Thoracic aorta (tissue), 2 donors: ENCODE results near the gene RTN1. TPM values are rescaled to one million over a fixed set of nuclear protein-coding genes. Genes with fewer than 3 reads are reported as not detected.

Experiments
- ATAC-seq: fragments of 150-250 bp; one replicate; pipeline ENCODE4 v1.8.0; 2017; ENCODE audit warnings: low read depth; ENCODE audit not compliant: insufficient number of reproducible peaks, low FRiP score
- DNase-seq: peaks from one replicate; pipeline ENCODE4 v3.0.0-alpha.2; 2020; ENCODE audit warnings: low spot score
- H3K27ac ChIP-seq, 2 donors: fragments of 200-600 bp; sonication (generic); 1 replicate in 1 of 2; 2 replicates in 1 of 2; pipeline ENCODE4 v1.5.1; 2016; ENCODE audit warnings: mild to moderate bottlenecking in 2 of 2, moderate library complexity in 2 of 2
- H3K27me3 ChIP-seq: fragments of 200-600 bp; sonication (generic); replicated peaks from 2 replicates; pipeline ENCODE4 v1.6.0; 2016; ENCODE audit warnings: mild to moderate bottlenecking; ENCODE audit not compliant: insufficient read depth
- H3K36me3 ChIP-seq: fragments of 200-600 bp; sonication (generic); one replicate; pipeline ENCODE4 v1.5.1; 2016
- H3K4me1 ChIP-seq, 2 donors: fragments of 200-600 bp; sonication (generic); 1 replicate in 1 of 2; 2 replicates in 1 of 2; pipeline versions ENCODE4 v1.5.1 to v1.6.0; 2016; ENCODE audit warnings: low read depth in 2 of 2, mild to moderate bottlenecking in 1 of 2; ENCODE audit not compliant: control insufficient read depth in 1 of 2
- H3K4me3 ChIP-seq: fragments of 200-600 bp; sonication (generic); 2 replicates; pipeline ENCODE4 v1.5.1; 2016; ENCODE audit warnings: mild to moderate bottlenecking
- H3K9me3 ChIP-seq: fragments of 200-600 bp; sonication (generic); 2 replicates; pipeline ENCODE4 v1.5.1; 2016
- total RNA-seq, 2 donors: library from RNA; depleted of rRNA; stranded (reverse); fragments of >200 nt; gene quantifications; one replicate each; pipeline versions ENCODE4 v1.1.0 to v1.2.3, GENCODE V29; 2016
- TF ChIP-seq, protein P1 (sequence below): fragments of 200-600 bp; sonication (generic); IDR thresholded peaks from one replicate; pipeline ENCODE4 v1.5.1; 2019; ENCODE audit warnings: antibody characterized with exemption

The RTN1 gene
- total RNA-seq, 2 donors from 2014 or later = 66.5 to 129 TPM

DNA sequence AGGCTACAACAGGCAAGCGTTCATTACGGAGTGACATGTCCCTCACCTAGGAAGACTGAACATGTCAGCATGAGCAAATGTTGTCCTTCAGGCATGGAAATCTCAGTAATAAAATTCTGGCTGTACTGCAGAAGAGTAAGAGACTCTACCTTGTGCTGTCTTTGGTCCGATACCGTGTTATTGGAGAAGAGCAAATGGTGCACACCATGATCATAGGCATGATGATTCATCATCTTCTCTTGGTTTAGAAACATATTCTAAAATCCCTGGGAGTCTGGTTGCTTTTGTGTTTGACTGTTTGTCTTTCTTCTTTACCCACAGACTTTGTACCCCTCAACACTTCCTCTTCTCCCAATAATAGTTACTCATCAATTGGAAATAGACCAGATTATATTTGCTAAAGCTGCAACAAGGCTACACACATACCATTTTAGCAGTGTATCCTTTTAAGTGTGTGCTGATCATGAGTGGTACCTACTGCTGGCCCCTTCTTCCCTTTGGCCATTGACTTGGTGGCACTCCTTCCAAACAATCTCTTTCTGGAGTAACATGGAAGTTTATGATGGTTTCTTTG, 93.5 kb downstream of the RTN1 start:
- DNase-seq = no peak
- Histone ChIP-seq H3K4me3 (no peak overlapping the region), H3K4me1 (peaks cover 3 to 12% of the 10 kb centered on the region in 2 donors)

DNA sequence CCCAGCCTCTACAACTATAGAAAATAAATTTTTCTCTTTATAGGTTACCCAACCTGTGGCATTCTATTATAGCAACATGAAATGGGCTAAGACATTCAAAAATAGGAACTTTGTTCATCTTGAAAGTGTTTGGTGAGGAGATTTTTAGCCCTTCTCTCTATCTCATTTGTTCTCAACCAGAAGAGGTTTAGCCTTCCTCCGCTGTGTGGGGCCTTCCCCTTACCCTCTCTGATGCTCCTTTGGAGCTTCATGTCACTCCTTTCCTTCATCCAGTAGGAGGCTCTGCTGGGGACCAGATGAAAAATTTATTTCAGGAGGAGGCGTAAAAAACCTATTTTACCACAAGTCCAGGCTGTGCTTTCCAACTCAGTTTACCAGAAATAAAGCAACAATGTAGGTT, 94.1 kb downstream of the RTN1 start:
- Histone ChIP-seq H3K36me3 (no peaks in the 10 kb centered on the region), H3K27me3 (no peaks in the 10 kb centered on the region), H3K4me3 (no peak overlapping the region), H3K9me3 (no peaks in the 10 kb centered on the region), H3K27ac (no peak overlapping the region), H3K4me1 (peaks cover 3 to 11% of the 10 kb centered on the region in 2 donors)
- ATAC-seq (no peak), DNase-seq (no peak)
- TF ChIP-seq, protein P1, sequence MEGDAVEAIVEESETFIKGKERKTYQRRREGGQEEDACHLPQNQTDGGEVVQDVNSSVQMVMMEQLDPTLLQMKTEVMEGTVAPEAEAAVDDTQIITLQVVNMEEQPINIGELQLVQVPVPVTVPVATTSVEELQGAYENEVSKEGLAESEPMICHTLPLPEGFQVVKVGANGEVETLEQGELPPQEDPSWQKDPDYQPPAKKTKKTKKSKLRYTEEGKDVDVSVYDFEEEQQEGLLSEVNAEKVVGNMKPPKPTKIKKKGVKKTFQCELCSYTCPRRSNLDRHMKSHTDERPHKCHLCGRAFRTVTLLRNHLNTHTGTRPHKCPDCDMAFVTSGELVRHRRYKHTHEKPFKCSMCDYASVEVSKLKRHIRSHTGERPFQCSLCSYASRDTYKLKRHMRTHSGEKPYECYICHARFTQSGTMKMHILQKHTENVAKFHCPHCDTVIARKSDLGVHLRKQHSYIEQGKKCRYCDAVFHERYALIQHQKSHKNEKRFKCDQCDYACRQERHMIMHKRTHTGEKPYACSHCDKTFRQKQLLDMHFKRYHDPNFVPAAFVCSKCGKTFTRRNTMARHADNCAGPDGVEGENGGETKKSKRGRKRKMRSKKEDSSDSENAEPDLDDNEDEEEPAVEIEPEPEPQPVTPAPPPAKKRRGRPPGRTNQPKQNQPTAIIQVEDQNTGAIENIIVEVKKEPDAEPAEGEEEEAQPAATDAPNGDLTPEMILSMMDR = no peak

More for the DNA sequence above, 93.5 kb downstream of the RTN1 start:
- TF ChIP-seq, protein P1 = no peak
- H3K27ac ChIP-seq = no peak overlapping the region
- H3K27me3 ChIP-seq = no peaks in the 10 kb centered on the region
- H3K36me3 ChIP-seq = no peaks in the 10 kb centered on the region
- ATAC-seq = no peak
- no peaks in the 10 kb centered on the region for H3K9me3 ChIP-seq

DNA sequence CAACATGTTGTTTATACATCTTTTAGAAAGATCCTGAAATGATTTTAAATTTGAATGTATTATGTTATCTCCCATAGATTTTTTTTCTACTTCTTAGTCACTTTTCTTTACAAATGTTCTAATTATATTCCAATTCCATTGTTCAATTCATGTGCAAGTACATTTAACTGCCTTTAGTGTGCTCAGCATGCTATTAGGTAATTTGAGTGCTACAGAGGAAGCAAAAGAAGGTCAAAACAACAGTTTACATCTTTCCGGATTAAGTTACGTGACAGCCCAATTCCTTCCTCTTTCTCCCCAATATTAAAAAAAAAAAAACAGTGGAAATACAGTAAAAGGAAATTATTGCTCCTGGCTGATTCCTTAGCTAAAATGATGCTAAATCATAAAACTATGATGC, 98.3 kb downstream of the RTN1 start:
- no peak overlapping the region for H3K4me3 ChIP-seq
- no peaks in the 10 kb centered on the region for H3K4me1 ChIP-seq
- TF ChIP-seq, protein P1 = no peak
- H3K27me3 ChIP-seq = no peaks in the 10 kb centered on the region
- ATAC-seq (no peak), DNase-seq (no peak)
- H3K27ac ChIP-seq = no peak overlapping the region
- H3K36me3 ChIP-seq = no peaks in the 10 kb centered on the region
- no peaks in the 10 kb centered on the region for H3K9me3 ChIP-seq

DNA sequence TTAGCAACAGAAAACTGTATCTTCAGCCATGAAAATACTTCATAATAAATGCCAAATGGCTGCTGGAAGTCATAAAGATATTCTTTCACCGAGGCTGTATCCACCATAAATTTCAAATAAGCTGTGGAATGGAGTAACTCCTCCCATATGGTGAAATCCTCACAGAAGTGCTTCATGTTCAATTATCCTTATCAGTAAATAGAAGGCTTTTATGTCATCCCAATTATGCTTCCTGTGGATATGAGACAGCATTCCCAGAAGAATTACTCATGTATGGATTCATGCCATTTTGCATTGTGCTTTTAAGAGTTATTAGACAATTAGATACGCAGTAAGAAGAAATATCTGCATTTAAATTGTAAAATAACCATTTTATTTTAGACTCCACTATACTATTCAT, 99.0 kb downstream of the RTN1 start:
- H3K4me1 ChIP-seq = no peaks in the 10 kb centered on the region
- no peak for DNase-seq
- no peak overlapping the region for H3K4me3 ChIP-seq
- H3K27me3 ChIP-seq = no peaks in the 10 kb centered on the region
- no peak overlapping the region for H3K27ac ChIP-seq
- H3K36me3 ChIP-seq = no peaks in the 10 kb centered on the region
- no peaks in the 10 kb centered on the region for H3K9me3 ChIP-seq
- no peak for ATAC-seq
- TF ChIP-seq, protein P1 = no peak

DNA sequence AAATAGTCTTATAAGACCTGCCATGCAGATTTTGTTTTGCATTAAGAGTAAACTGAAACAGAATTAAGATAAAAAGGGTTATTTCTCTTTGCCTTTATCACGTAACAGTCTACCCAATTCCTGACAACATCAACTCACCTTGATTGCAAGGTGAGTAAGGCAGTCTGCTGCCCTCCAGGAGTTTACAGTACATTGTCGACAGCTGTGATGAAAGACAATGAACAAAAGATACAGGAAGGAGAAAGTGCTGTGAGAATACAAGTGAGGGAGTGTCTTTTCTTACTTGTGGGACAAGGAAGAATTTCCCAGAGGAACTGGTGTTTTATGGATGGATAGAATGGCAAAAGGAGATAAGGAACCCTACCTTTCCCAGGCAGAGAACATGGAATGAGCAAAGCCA, 101.0 kb downstream of the RTN1 start:
- no peaks in the 10 kb centered on the region for H3K27me3 ChIP-seq
- DNase-seq (no peak), ATAC-seq (no peak)
- H3K9me3 ChIP-seq = no peaks in the 10 kb centered on the region
- H3K4me1 ChIP-seq = no peaks in the 10 kb centered on the region
- H3K27ac ChIP-seq = no peak overlapping the region
- H3K36me3 ChIP-seq = no peaks in the 10 kb centered on the region
- no peak overlapping the region for H3K4me3 ChIP-seq
- TF ChIP-seq, protein P1 = no peak
